Testis (tissue), 2 donors: ENCODE data around the gene NFIA.

ENCODE experiments used
- CTCF ChIP-seq, 3 experiments: fragments of 450-650 bp in 2 of 3; fragments of 200-600 bp in 1 of 3; sonication (generic) in 1 of 3; IDR thresholded peaks; one replicate each; pipeline ENCODE4 v1.5.1; 2016 to 2019; ENCODE audit warnings: antibody characterized with exemption in 3 of 3, mild to moderate bottlenecking in 2 of 3, moderate library complexity in 1 of 3
- POLR2A ChIP-seq: fragments of 450-650 bp; IDR thresholded peaks from one replicate; pipeline ENCODE4 v1.6.1; 2017; ENCODE audit warnings: antibody characterized with exemption, mild to moderate bottlenecking, moderate library complexity

- TF ChIP-seq POLR2A (no peak), CTCF (IDR thresholded peaks at IDR 0.05) (no peak)
These were observed 309.4 kb downstream of the NFIA start for GRCh38 chr1:61391730-61392129.
